ENCODE data around the gene NPL. TPM values are rescaled to one million over a fixed set of nuclear protein-coding genes. Genes with fewer than 3 reads are reported as not detected.

Gene NPL
- total and polyA plus RNA-seq, 9 donors: 4.9 to 10.8 (median 7.3) TPM

Other genes with a start within 250 kb of the NPL start
- gene RNASEL, start 200.5 kb upstream of the NPL start, total RNA-seq: 6.7 TPM
- gene RNASEL, start 200.5 kb upstream of the NPL start, polyA plus RNA-seq (ENCODE audit: insufficient read depth in 1 of 8, insufficient read length in 8 of 8, low replicate concordance in 1 of 8): 1 to 10 TPM; 2.6 to 6.3 (median 3.7) TPM
- gene RGS16, start 185.4 kb upstream of the NPL start, total RNA-seq: 8.2 TPM
- gene RGS16, start 185.4 kb upstream of the NPL start, polyA plus RNA-seq (ENCODE audit: insufficient read depth in 1 of 8, insufficient read length in 8 of 8, low replicate concordance in 1 of 8): 10 to 100 TPM in 2 of 8 donors, 1 to 10 TPM in 6; 5.4 to 17.4 (median 9.2) TPM
- gene RGS8, start 105.2 kb upstream of the NPL start, total RNA-seq: 0.04 TPM
- under 1 TPM in 7 of 8 donors, not detected in 1; 0.05 to 0.18 (median 0.11) TPM for gene RGS8, start 105.2 kb upstream of the NPL start, polyA plus RNA-seq (ENCODE audit: insufficient read depth in 1 of 8, insufficient read length in 8 of 8, low replicate concordance in 1 of 8)
- gene DHX9, start 49.6 kb downstream of the NPL start, total RNA-seq: 102 TPM
- 100 to 1,000 TPM; 115 to 161 (median 133) TPM for gene DHX9, start 49.6 kb downstream of the NPL start, polyA plus RNA-seq (ENCODE audit: insufficient read depth in 1 of 8, insufficient read length in 8 of 8, low replicate concordance in 1 of 8)
- gene SHCBP1L, start 163.4 kb downstream of the NPL start, total RNA-seq: 0.35 TPM
- 1 to 10 TPM in 1 of 8 donors, under 1 TPM in 7; 0.37 to 1.3 (median 0.59) TPM for gene SHCBP1L, start 163.4 kb downstream of the NPL start, polyA plus RNA-seq (ENCODE audit: insufficient read depth in 1 of 8, insufficient read length in 8 of 8, low replicate concordance in 1 of 8)
- 203 TPM for gene LAMC1, start 233.6 kb downstream of the NPL start, total RNA-seq
- gene LAMC1, start 233.6 kb downstream of the NPL start, polyA plus RNA-seq (ENCODE audit: insufficient read depth in 1 of 8, insufficient read length in 8 of 8, low replicate concordance in 1 of 8): 100 to 1,000 TPM; 221 to 436 (median 315) TPM